Omental fat pad (tissue), 4 donors: ENCODE measurements around the gene MRGPRE. TPM values are rescaled to one million over a fixed set of nuclear protein-coding genes. Genes with fewer than 3 reads are reported as not detected.

Source experiments
- ATAC-seq: fragments of 150-250 bp; one replicate; pipeline ENCODE4 v1.9.1; 2016; ENCODE audit warnings: mild to moderate bottlenecking, moderate library complexity; ENCODE audit not compliant: low FRiP score
- DNase-seq: peaks from one replicate; pipeline ENCODE4 v3.0.0-alpha.2; 2019; ENCODE audit warnings: low spot score
- total RNA-seq, 4 donors: library from RNA; depleted of rRNA; stranded (reverse); fragments of >200 nt; gene quantifications; one replicate each; pipeline ENCODE4 v1.1.0, GENCODE V29; 2016
- TF ChIP-seq, protein P1 (sequence below), 3 donors: fragments of 450-650 bp; IDR thresholded peaks; one replicate each; pipeline ENCODE4 v1.5.1; 2016 to 2017; ENCODE audit warnings: antibody characterized with exemption in 3 of 3, mild to moderate bottlenecking in 3 of 3, moderate library complexity in 2 of 3

MRGPRE gene
- total RNA-seq, 4 donors from 2014 or later: not detected

DNA sequence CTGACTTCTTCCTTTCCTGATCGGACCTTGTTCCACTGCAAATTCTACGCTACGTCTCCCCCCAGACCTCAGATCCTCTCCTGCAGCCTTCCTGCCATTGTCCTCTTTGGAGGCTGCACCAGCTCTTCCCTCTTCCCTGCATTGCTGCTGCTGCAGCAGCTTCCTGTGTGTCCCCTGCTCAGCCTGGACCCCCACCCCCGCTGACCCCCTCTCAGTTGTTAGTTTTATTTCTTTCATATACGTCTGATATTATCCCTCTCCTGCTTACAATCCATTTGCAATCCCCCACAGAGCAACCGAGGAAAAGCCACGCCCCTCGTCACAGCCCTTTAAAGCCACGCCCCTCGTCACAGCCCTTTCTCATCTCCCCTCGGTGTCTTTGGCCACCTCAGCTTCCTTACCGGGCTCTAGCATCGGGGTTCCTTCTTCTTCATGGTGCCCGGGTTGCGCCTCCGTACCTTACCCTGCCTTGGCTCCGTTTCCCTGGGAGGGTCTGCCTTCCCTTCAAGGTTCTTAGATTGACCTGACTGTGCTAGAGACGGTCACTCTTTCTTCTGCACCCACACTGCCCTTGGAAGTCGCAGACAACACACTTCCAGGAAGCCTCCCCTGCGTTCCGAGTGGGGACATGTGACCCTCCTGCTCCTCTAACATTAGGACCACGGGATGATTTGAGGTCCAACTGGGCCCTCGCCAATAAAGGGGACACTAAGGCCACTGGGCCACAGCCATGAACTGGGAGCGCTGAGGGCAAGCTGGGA, 18.4 kb downstream of the MRGPRE start:
- no peak for DNase-seq
- TF ChIP-seq, protein P1, sequence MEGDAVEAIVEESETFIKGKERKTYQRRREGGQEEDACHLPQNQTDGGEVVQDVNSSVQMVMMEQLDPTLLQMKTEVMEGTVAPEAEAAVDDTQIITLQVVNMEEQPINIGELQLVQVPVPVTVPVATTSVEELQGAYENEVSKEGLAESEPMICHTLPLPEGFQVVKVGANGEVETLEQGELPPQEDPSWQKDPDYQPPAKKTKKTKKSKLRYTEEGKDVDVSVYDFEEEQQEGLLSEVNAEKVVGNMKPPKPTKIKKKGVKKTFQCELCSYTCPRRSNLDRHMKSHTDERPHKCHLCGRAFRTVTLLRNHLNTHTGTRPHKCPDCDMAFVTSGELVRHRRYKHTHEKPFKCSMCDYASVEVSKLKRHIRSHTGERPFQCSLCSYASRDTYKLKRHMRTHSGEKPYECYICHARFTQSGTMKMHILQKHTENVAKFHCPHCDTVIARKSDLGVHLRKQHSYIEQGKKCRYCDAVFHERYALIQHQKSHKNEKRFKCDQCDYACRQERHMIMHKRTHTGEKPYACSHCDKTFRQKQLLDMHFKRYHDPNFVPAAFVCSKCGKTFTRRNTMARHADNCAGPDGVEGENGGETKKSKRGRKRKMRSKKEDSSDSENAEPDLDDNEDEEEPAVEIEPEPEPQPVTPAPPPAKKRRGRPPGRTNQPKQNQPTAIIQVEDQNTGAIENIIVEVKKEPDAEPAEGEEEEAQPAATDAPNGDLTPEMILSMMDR (IDR thresholded peaks at IDR 0.05): no peak

DNA sequence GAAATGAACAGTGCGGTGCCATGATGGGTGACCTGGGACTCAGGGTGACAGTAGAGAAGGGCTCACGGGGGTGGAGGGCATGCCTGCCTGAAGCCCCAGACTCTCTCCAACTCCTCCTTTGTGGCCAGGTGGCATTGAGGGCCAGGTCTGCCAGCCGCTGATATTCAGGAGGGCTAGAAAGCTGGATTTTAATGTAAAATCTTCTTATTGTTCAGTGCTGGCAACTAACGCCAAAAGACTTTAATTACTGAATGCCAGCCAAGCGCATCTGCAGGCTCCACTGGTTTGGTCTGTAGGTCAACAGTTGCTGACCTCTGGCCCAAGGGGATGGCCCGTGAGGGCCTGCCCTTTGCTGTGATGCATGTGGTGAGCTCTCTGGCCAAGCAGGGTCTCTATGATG, 23.9 kb downstream of the MRGPRE start:
- TF ChIP-seq, protein P1 (IDR thresholded peaks at IDR 0.05): no peak
- no peak for ATAC-seq
- DNase-seq: no peak

More for the DNA sequence above, 18.4 kb downstream of the MRGPRE start:
- ATAC-seq: no peak

DNA sequence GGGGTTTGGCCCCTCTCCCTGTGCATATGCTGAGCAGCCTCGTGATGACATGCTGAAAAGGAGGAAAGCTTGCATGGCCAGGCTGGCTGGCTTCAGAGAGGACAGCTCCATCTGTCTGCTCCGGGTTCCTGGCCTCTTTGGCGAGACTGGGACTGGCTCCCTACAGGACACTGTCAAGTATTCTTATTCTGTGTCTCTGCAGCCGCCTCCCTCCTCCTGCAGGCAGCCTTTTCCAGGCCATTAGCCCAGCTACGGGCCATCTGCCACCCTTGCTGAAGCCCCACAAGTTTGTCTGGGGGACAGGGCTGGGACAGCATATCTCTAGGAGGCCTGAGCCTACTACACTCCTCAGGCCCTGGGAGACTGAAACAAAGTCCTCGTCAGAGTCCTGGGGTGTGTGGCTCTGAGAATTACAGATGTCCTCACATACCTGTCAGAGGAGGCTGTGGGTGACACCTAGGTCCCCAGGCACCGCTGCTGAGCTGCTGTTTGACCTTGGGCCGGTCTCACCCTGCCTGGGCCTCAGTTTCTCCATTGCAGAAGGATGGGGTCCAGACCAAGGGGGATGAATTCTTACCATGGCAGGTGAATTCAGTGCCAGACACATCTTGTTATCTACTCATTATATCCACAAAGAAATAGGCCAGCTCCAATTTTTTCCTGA, 24.6 kb downstream of the MRGPRE start:
- ATAC-seq (no peak), DNase-seq (no peak)
- TF ChIP-seq, protein P1 (IDR thresholded peaks at IDR 0.05): no peak

DNA sequence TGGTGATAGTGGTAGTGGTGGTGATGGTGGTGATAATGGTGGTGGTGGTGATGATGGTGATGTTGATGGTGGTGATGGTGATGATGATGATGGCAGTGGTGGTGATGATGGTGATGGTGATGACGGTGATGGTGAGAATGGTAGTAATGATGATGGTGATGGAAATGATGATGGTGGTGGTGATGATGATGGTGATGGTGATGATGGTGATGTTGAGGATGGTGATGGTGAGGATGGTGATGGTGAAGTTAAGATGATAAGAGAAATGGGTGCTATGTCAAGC, 25.4 kb downstream of the MRGPRE start:
- ATAC-seq (no peak), DNase-seq (no peak)
- TF ChIP-seq, protein P1 (IDR thresholded peaks at IDR 0.05): no peak

DNA sequence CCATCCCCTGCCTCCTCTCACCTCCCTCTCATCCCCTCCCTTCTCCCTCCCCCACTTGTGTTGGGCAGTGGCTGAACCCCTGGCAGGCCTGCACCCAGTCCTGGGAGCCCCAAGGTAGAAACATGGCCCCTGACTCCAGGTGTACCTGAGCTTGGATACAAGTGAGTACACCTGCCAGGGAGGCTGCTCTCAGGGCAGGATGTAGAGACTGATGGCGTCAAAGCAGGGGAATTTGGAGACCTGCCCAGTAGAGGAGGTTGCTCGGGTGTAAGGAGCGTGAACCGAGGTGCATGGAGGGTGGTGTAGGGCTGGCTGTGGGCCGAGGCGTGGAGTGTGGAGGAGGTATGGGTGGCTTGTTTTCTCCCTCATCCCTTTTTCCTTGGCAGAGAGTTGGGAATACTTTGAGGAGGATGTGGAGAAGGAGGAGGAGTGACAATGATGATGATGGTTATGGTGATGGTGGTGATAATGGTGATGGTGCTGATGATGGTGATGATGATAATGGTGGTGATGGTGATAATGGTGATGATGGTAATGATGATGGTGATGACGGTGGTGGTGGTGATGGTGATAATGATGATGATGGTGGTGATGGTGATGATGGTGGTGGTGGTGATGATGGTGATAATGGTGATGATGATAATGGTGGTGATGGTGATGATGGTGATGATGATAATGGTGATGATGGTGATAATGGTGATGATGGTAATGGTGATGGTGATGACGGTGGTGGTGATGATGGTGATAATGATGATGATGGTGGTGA, 25.9 kb downstream of the MRGPRE start:
- TF ChIP-seq, protein P1 (IDR thresholded peaks at IDR 0.05): no peak
- ATAC-seq (no peak), DNase-seq (no peak)

DNA sequence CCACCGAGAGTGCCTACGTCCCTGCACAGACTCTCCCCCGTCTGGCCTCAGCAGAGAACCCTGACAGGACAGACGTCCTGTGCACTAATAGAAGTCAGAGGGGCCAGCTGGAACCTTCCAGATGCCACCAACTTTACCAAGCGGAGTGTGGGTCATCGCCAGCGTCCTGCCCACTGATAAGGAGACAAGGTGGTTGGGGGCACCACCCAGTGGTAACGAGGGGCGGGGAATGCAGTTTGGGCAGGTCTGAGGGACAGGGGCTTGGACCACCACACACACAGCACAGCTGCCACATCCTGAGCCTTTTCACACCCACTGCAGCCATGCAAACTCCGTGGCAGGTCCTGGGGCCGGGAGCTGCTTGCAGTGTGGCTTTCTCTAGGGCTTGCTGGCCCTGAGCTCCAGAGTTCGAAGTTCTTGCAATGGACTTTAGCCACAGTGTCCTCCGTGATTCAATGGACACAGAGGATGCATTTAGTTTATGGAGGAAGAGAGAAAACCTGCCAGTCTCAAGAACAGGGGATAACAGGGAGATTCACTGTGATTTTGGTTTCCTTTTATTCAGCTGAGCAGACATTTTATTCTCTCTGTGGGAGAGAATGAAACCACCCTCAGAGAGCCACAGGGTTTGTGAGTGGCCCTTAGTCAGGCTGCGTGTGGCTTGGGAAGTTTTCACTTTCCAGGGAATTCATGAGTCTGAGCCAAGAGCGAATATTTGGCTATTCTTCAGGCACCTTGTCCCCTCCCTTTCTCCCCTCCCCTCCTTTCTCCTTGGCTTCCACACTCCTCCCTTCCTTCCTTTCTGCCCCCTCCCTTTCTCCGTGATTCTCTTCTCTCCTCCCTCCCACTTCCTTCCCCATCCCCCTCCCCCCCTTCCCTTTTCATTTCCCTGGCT, 26.7 kb downstream of the MRGPRE start:
- DNase-seq (no peak), ATAC-seq (no peak)
- TF ChIP-seq, protein P1 (IDR thresholded peaks at IDR 0.05): no peak
